Measurements from ENCODE around the gene ITGA5. TPM values are rescaled to one million over a fixed set of nuclear protein-coding genes. Genes with fewer than 3 reads are reported as not detected.

The ITGA5 gene
- total RNA-seq, 1 experiment from 2014 or later, result 50.6 TPM

DNA sequence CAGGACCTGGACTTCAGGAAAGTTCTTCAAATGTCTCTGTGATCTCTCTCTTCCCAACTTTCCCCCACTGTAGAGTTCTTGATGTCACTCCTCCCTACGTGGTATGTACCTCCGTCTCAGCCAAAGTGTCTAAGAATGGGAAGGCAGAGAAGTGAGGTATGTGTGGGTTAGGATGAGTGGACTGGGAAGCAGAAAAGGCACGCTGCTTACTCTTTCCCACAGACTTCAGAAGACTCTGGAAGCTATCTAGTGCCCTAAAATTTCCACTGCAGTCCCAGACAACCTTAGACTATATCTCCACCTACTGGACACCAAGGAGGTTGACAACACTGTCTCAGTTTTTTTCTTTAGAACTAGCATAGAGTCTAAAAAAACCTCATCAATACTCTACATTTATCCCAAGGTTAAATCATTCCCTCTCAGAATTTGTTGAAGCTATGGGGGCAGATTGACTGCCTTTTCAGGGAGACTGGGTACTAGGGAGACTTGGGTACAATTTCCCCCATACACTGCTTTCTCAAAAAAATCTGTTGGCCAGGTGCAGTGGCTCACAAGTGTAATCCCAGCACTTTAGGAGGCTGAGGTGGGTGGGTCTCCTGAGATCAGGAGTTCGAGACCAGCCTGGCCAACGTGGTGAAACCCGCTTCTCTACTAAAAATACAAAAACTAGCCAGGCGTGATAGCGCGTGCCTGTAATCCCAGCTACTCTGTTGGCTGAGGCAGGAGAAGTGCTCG lies 20.6 kb upstream of the ITGA5 start:
- Histone ChIP-seq H3K27me3 (ENCODE audit: control insufficient read depth, insufficient read depth, low read length) (peaks cover 26% of the 10 kb centered on the region), H3K4me3 (ENCODE audit: insufficient read depth, low read depth, low read length) (no peak overlapping the region), H3K36me3 (replicated peaks; ENCODE audit: control insufficient read depth, insufficient read depth, low read length) (no peaks in the 10 kb centered on the region)
- peak; percentile 79 for DNase-seq

GRCh38 chr12:54439096-54439495 lies 20.0 kb upstream of the ITGA5 start:
- no peaks in the 10 kb centered on the region for H3K36me3 ChIP-seq (replicated peaks; ENCODE audit: control insufficient read depth, insufficient read depth, low read length)
- DNase-seq, result no peak
- H3K27me3 ChIP-seq (ENCODE audit: control insufficient read depth, insufficient read depth, low read length), result peaks cover 22% of the 10 kb centered on the region
- no peak overlapping the region for H3K4me3 ChIP-seq (ENCODE audit: insufficient read depth, low read depth, low read length)

DNA sequence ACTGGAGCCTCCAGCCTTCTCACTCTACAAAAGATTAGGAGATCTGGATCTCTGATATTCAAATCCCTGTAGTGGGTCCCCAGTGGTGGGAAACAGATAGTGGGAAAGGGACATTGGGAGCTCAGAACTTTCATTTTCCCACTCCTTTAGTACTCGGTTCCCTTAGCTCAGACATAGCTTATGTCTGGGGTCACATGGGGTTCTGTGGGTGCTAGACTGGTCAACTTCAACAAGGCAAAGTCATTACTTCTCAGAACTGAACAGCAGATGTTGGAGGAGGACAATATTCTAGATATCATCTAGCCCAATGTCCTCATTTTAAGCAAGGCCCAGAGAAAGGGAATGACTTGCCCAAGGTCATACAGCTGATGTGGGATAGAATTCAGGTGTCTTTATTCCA lies 19.5 kb upstream of the ITGA5 start:
- peaks cover 21% of the 10 kb centered on the region for H3K27me3 ChIP-seq (ENCODE audit: control insufficient read depth, insufficient read depth, low read length)

GRCh38 chr12:54437697-54438096 lies 18.6 kb upstream of the ITGA5 start:
- H3K4me3 ChIP-seq (ENCODE audit: insufficient read depth, low read depth, low read length), result no peak overlapping the region
- no peak for DNase-seq
- no peaks in the 10 kb centered on the region for H3K36me3 ChIP-seq (replicated peaks; ENCODE audit: control insufficient read depth, insufficient read depth, low read length)
- peaks cover 26% of the 10 kb centered on the region for H3K27me3 ChIP-seq (ENCODE audit: control insufficient read depth, insufficient read depth, low read length)

More for the DNA sequence above, 19.5 kb upstream of the ITGA5 start:
- no peak overlapping the region for H3K4me3 ChIP-seq (ENCODE audit: insufficient read depth, low read depth, low read length)
- no peaks in the 10 kb centered on the region for H3K36me3 ChIP-seq (replicated peaks; ENCODE audit: control insufficient read depth, insufficient read depth, low read length)
- DNase-seq, result no peak

DNA sequence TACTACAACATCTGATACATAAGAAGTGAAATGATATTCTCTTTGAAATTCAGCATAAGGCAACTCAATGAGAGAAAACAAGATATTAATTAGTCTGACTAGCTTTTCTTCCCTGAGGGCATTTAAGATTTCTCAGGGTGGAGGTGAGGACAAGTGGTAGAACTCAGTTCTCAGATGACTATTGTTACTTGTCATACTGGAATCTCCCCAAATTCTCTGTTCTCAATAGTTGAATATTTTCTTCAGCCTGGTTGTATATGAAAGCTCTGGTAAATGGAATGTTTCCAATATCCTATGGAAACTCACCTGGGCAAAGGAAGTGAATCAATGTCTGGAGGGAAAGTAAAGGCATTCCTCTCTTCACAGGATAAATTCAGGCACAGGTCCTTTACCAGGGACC lies 18.2 kb upstream of the ITGA5 start:
- Histone ChIP-seq H3K27me3 (ENCODE audit: control insufficient read depth, insufficient read depth, low read length) (peaks cover 26% of the 10 kb centered on the region), H3K36me3 (replicated peaks; ENCODE audit: control insufficient read depth, insufficient read depth, low read length) (no peaks in the 10 kb centered on the region), H3K4me3 (ENCODE audit: insufficient read depth, low read depth, low read length) (no peak overlapping the region)
- DNase-seq, result no peak

GRCh38 chr12:54432815-54433164 lies 13.7 kb upstream of the ITGA5 start:
- H3K36me3 ChIP-seq (replicated peaks; ENCODE audit: control insufficient read depth, insufficient read depth, low read length), result no peaks in the 10 kb centered on the region
- H3K27me3 ChIP-seq (ENCODE audit: control insufficient read depth, insufficient read depth, low read length), result peaks cover 30% of the 10 kb centered on the region
- no peak overlapping the region for H3K4me3 ChIP-seq (ENCODE audit: insufficient read depth, low read depth, low read length)
- no peak for DNase-seq

DNA sequence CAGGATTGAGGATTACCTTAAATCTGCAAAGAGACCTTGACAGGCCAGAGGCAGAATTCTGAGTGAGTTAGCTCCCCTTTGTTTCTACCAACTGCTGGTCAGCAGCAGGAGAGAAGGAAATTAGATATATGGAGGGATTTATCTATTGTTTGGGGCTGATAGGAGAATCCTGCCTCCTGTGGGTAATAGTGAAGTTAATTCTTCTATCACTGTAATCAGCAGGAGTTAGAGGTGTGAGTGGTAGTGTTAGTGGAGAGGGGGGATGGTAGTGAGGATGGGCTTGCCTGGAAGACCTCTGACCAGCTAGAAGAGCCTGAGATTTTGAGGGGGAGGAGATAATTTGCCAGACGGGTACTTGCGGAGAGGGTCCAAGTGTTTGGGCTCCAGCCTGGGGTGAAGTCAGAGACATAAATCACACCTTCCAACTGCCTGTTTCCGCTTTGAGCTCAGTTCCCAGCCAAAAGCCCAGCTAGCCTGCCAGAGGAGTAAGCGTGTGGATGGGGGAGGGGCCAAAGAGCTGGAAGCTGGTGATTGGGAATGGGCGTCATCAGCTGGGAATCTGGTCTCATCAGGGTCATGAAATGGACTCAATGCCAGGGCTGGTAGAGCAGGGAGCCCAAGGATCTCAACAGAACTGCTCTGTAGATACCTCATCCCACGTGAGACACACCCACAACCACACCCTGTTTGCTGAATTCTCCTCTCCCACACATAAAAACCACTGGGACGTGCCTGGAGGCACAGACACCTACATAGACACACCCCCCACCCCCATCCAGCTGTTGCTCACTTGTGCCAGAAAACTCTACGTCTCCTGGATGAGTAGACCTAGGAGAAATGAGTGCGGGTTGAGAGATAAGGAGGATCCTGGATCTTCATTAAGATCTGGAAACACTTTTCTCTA lies 13.1 kb upstream of the ITGA5 start:
- Histone ChIP-seq H3K4me3 (ENCODE audit: insufficient read depth, low read depth, low read length) (no peak overlapping the region), H3K36me3 (replicated peaks; ENCODE audit: control insufficient read depth, insufficient read depth, low read length) (no peaks in the 10 kb centered on the region), H3K27me3 (ENCODE audit: control insufficient read depth, insufficient read depth, low read length) (peaks cover 35% of the 10 kb centered on the region)
- peak; percentile 65 for DNase-seq

DNA sequence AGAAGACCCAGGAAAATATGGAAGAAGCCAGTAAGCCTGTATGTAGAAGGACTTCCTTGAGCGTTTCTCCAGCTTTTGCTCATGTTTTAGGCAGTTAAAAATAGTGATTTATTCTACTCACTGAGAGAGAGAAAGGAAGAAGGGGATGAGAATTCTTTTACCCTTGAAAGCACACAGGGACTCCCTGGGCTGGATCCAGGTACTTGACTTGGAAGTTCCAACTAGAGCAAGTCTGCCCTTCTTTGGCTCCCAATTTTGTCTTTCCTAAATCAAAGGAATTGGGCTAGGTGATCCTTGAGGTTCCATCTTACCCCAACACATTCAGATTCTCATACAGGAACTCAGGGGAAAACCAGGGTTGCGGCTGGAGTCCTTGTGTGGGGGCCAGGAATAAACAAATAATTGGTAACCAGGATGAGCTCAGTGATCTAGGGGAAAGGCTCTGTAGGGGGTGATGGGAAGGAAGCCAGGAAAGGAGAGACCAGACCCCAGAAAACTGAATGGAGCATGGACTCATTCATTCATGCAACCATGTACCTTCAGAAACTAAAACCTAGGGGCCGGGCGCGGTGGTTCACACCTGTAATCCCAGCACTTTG lies 11.5 kb upstream of the ITGA5 start:
- Histone ChIP-seq H3K27me3 (ENCODE audit: control insufficient read depth, insufficient read depth, low read length) (peaks cover 44% of the 10 kb centered on the region), H3K36me3 (replicated peaks; ENCODE audit: control insufficient read depth, insufficient read depth, low read length) (no peaks in the 10 kb centered on the region), H3K4me3 (ENCODE audit: insufficient read depth, low read depth, low read length) (no peak overlapping the region)
- no peak for DNase-seq

DNA sequence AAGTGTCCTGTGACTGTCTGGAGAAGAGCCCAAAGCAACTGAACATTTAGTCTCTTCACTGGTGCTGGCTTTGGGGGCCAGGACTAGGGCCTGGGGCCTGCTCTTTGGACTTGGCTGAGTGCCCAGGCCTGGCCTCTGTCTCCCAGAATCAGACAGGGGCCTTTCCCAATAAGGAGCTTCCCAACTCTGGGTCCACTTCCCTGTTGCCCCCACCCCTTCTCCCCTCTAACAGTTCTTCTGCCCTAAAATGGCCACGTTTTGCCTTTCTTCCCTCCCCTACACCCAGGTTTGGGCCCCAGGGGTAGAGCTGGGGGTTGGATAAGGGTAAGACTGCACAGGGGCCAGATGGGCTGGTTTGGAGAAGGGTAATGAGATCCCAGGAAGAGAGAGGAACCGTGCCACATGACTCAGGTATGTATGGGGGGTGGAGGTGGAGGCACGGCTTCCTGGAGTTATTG lies 10.0 kb upstream of the ITGA5 start:
- peaks cover 51% of the 10 kb centered on the region for H3K27me3 ChIP-seq (ENCODE audit: control insufficient read depth, insufficient read depth, low read length)
- no peak for DNase-seq
- H3K36me3 ChIP-seq (replicated peaks; ENCODE audit: control insufficient read depth, insufficient read depth, low read length), result no peaks in the 10 kb centered on the region
- H3K4me3 ChIP-seq (ENCODE audit: insufficient read depth, low read depth, low read length), result no peak overlapping the region

GRCh38 chr12:54428050-54429013 lies 9.3 kb upstream of the ITGA5 start:
- H3K36me3 ChIP-seq (replicated peaks; ENCODE audit: control insufficient read depth, insufficient read depth, low read length), result no peaks in the 10 kb centered on the region
- H3K4me3 ChIP-seq (ENCODE audit: insufficient read depth, low read depth, low read length), result no peak overlapping the region
- DNase-seq, result peak; percentile 60
- H3K27me3 ChIP-seq (ENCODE audit: control insufficient read depth, insufficient read depth, low read length), result peaks cover 48% of the 10 kb centered on the region

GRCh38 chr12:54427106-54427505 lies 8.0 kb upstream of the ITGA5 start:
- peaks cover 44% of the 10 kb centered on the region for H3K27me3 ChIP-seq (ENCODE audit: control insufficient read depth, insufficient read depth, low read length)
- no peak overlapping the region for H3K4me3 ChIP-seq (ENCODE audit: insufficient read depth, low read depth, low read length)
- H3K36me3 ChIP-seq (replicated peaks; ENCODE audit: control insufficient read depth, insufficient read depth, low read length), result no peaks in the 10 kb centered on the region
- no peak for DNase-seq

DNA sequence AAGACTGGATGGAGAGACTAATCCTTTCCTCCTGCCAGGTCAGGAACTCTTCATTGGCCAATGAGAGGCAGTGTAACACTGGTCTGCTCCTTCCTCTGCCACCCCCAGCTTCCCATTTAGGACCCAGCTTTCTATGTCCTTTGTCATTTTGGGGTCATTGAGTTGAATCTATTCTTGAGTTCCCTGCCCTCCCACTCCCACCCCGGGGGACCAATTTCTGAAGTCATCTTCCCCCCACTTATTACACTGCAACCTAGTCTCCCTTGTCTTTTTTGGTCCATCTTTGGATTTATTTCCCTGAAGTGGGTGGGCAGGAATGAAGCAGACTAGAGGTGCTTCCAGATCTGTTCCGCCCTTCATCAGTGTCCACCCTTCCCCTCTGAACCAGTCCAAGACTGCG lies 7.6 kb upstream of the ITGA5 start:
- Histone ChIP-seq H3K27me3 (ENCODE audit: control insufficient read depth, insufficient read depth, low read length) (peaks cover 45% of the 10 kb centered on the region), H3K36me3 (replicated peaks; ENCODE audit: control insufficient read depth, insufficient read depth, low read length) (no peaks in the 10 kb centered on the region), H3K4me3 (ENCODE audit: insufficient read depth, low read depth, low read length) (no peak overlapping the region)
- no peak for DNase-seq

GRCh38 chr12:54425702-54426101 lies 6.6 kb upstream of the ITGA5 start:
- H3K36me3 ChIP-seq (replicated peaks; ENCODE audit: control insufficient read depth, insufficient read depth, low read length), result no peaks in the 10 kb centered on the region
- no peak overlapping the region for H3K4me3 ChIP-seq (ENCODE audit: insufficient read depth, low read depth, low read length)
- H3K27me3 ChIP-seq (ENCODE audit: control insufficient read depth, insufficient read depth, low read length), result peaks cover 47% of the 10 kb centered on the region
- DNase-seq, result peak; percentile 60

GRCh38 chr12:54424224-54424623 lies 5.2 kb upstream of the ITGA5 start:
- no peak overlapping the region for H3K4me3 ChIP-seq (ENCODE audit: insufficient read depth, low read depth, low read length)
- no peak for DNase-seq
- H3K36me3 ChIP-seq (replicated peaks; ENCODE audit: control insufficient read depth, insufficient read depth, low read length), result no peaks in the 10 kb centered on the region
- H3K27me3 ChIP-seq (ENCODE audit: control insufficient read depth, insufficient read depth, low read length), result peaks cover 44% of the 10 kb centered on the region
